Kidney (tissue), 14 donors: ENCODE results near the gene METRN. TPM values are rescaled to one million over a fixed set of nuclear protein-coding genes. Genes with fewer than 3 reads are reported as not detected.
A peak's percentile ranks its signal among the peaks of the same experiment; 100 is the strongest.
"Not testable (repeated sequence)": the region's sequence is repeated elsewhere in the genome, so short reads cannot be mapped to it uniquely, and the experiment has no call there.

ENCODE experiments used
- DNase-seq, 5 donors: peaks; one replicate each; pipeline ENCODE4 v3.0.0-alpha.2; 2013 to 2020
- FAIRE-seq: peaks from 2 replicates; lab custom pipeline; 2012; peaks lifted over from hg19 to GRCh38; lab: Jason Lieb, UNC
- H3K27ac ChIP-seq, 2 donors: one replicate each; pipeline ENCODE4 v1.7.0; 2013; ENCODE audit warnings: low read depth in 2 of 2, low read length in 2 of 2, inconsistent platforms in 1 of 2
- H3K27me3 ChIP-seq: one replicate; pipeline ENCODE4 v1.7.1; 2013; ENCODE audit warnings: low read length, inconsistent platforms; ENCODE audit not compliant: control insufficient read depth, insufficient read depth
- H3K36me3 ChIP-seq, 3 donors: one replicate each; pipeline versions ENCODE4 v1.7.0 to v1.7.1; 2013; ENCODE audit warnings: low read length in 3 of 3, control low read depth in 1 of 3, inconsistent platforms in 1 of 3; ENCODE audit not compliant: insufficient read depth in 3 of 3, control insufficient read depth in 2 of 3
- H3K4me1 ChIP-seq, 3 donors: one replicate each; pipeline versions ENCODE4 v1.7.0 to v1.7.1; 2013; ENCODE audit warnings: low read length in 3 of 3, inconsistent platforms in 1 of 3, low read depth in 1 of 3; ENCODE audit not compliant: control insufficient read depth in 2 of 3, insufficient read depth in 2 of 3
- H3K4me3 ChIP-seq, 3 donors: one replicate each; pipeline versions ENCODE4 v1.7.0 to v1.8.1; 2013; ENCODE audit warnings: low read length in 3 of 3, control low read depth in 1 of 3, inconsistent platforms in 1 of 3
- H3K9ac ChIP-seq, 3 donors: one replicate each; pipeline versions ENCODE4 v1.7.0 to v1.7.1; 2013; ENCODE audit warnings: low read length in 3 of 3, control low read depth in 1 of 3, inconsistent platforms in 1 of 3
- H3K9me3 ChIP-seq, 3 donors: one replicate each; pipeline versions ENCODE4 v1.7.0 to v1.7.1; 2013; ENCODE audit warnings: low read length in 3 of 3, control low read depth in 1 of 3, inconsistent platforms in 1 of 3; ENCODE audit not compliant: control insufficient read depth in 2 of 3, insufficient read depth in 1 of 3
- intact Hi-C: fragments of 100-400 bp; cut with DNase I; formaldehyde crosslinking; loops from one replicate; pipeline ENCODE4 v1.11.1; 2022
- polyA plus RNA-seq: library from polyadenylated mRNA; stranded (reverse); fragments of 350-450 nt; fragmentation: Illumina TruSeq; extraction: RNeasy Lipid Tissue Mini Kit (QIAGEN cat#74804); gene quantifications from one replicate; pipeline ENCODE4 v1.2.3, GENCODE V29; 2014; ENCODE audit warnings: low read depth, low replicate concordance; ENCODE audit not compliant: insufficient read depth
- total RNA-seq: library from RNA; stranded (reverse); fragmentation: NEBNext Ultra II Directional; extraction: Animal tissue kit (Norgen Biotek cat#: 25700); gene quantifications from one replicate; pipeline ENCODE4 v1.2.1, GENCODE V29; 2021
- TF ChIP-seq, protein P1 (sequence below): IDR thresholded peaks from 3 replicates; pipeline ENCODE4 v1.5.1; 2012; ENCODE audit warnings: mild to moderate bottlenecking, moderate library complexity, borderline replicate concordance; ENCODE audit not compliant: insufficient read depth; ENCODE audit errors: extremely low read depth
- donor health status: control.
- donor health status: control.
- donor health status: control.
- donor health status: control.
- donor health status: control.
- donor health status: DM: yes; HTN: yes; CAD: no.
- donor health status: Normal renal cell carcinoma (clear cell type).

The METRN gene
- total and polyA plus RNA-seq, 2 donors from 2014 or later = 34.9 to 114 TPM

DNA sequence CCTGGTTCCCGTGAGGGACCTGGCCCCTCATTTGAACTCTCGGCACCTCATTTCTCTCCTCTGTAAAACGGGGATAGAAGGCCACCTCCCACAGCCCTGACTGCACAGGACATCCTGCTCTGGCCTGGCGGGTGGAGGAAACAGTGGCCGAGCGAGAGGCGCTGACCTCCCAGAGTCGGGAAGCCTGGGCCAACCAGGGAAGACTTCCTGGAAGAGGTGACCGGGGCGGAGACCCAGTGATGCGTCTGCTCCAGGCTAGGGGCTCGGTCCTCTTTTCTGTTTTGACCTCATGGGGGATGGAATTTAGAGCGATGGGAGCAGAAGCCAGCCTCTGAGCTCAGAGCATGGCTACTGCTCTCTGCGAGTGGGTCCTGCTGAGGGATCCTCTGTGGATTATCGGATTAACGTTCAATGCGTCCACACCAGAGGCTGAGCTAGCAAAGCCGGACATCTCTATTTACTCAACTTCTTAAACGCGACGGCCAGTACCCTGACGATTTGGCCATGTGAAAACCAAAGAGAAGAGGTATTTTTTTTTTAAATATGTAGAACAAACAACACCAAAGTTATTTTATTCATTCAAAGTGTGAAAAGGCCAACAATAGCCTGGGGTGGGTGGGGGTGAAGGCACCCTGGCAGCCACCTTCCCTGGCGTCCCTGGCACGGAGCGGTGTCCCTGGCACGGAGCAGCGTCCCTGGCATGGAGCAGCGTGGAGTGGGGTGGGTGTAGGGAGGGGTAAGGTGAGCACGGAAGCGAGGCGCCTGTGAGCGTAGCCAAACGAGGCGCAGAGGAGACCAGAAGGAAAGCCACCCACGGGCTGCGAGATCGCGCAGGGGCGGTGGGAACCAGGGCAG is 36.5 kb downstream of the METRN start:
- no peaks in the 10 kb centered on the region for H3K27me3 ChIP-seq
- TF ChIP-seq, protein P1, sequence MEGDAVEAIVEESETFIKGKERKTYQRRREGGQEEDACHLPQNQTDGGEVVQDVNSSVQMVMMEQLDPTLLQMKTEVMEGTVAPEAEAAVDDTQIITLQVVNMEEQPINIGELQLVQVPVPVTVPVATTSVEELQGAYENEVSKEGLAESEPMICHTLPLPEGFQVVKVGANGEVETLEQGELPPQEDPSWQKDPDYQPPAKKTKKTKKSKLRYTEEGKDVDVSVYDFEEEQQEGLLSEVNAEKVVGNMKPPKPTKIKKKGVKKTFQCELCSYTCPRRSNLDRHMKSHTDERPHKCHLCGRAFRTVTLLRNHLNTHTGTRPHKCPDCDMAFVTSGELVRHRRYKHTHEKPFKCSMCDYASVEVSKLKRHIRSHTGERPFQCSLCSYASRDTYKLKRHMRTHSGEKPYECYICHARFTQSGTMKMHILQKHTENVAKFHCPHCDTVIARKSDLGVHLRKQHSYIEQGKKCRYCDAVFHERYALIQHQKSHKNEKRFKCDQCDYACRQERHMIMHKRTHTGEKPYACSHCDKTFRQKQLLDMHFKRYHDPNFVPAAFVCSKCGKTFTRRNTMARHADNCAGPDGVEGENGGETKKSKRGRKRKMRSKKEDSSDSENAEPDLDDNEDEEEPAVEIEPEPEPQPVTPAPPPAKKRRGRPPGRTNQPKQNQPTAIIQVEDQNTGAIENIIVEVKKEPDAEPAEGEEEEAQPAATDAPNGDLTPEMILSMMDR = no peak
- DNase-seq = peak in 1 of 5 donors; percentile 38
- no peak overlapping the region for H3K9ac ChIP-seq
- no peaks in the 10 kb centered on the region for H3K9me3 ChIP-seq
- intact Hi-C loops = no loop called here
- H3K4me1 ChIP-seq = no peaks in the 10 kb centered on the region
- no peak overlapping the region for H3K27ac ChIP-seq
- H3K4me3 ChIP-seq = no peak overlapping the region
- no peaks in the 10 kb centered on the region for H3K36me3 ChIP-seq
- FAIRE-seq = no peak

DNA sequence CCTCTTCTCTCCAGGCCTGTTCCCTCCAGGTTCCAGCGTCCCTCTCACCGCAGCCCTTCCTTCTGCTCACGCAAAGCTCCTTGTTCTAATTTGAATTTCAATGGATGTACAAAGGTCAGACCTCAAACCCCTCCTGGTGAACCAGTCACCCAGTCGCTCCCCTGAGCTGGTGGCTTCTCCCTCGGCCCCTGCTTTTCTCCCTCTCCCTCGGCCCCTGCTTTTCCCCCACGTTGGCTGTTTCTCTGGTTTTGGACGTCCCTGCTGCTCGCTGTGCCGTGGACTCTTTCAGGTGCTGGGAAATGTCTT is 37.0 kb downstream of the METRN start:
- TF ChIP-seq, protein P1 = no peak
- Histone ChIP-seq H3K9me3 (no peaks in the 10 kb centered on the region), H3K4me1 (no peaks in the 10 kb centered on the region), H3K27me3 (no peaks in the 10 kb centered on the region), H3K36me3 (no peaks in the 10 kb centered on the region), H3K4me3 (no peak overlapping the region), H3K27ac (no peak overlapping the region), H3K9ac (no peak overlapping the region)
- intact Hi-C loops = no loop called here
- FAIRE-seq (no peak), DNase-seq (no peak)

DNA sequence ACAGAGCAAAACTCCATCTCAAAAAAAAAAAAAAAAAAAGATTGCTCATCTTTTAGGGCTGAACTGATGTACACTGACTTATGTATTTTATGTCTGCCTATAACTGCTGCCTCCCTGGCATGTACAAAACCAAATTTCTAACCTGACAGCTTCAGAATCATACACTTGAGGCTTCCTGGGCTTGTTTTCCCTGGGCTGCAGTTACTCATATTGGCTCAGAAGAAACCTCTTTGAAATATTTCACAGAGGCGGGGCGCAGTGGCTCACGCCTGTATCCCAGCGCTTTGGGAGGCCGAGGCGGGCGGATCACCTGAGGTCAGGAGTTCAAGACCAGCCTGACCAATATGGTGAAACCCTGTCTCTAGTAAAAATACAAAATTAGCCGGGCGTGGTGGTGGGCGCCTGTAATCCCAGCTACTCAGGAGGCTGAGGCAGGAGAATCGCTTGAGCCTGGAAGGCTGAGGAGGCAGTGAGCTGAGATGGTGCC is 39.2 kb downstream of the METRN start:
- FAIRE-seq, intact Hi-C loops, H3K4me3 ChIP-seq, H3K36me3 ChIP-seq, H3K4me1 ChIP-seq, H3K27me3 ChIP-seq, H3K27ac ChIP-seq, H3K9ac ChIP-seq, H3K9me3 ChIP-seq, DNase-seq: not testable (repeated sequence)

DNA sequence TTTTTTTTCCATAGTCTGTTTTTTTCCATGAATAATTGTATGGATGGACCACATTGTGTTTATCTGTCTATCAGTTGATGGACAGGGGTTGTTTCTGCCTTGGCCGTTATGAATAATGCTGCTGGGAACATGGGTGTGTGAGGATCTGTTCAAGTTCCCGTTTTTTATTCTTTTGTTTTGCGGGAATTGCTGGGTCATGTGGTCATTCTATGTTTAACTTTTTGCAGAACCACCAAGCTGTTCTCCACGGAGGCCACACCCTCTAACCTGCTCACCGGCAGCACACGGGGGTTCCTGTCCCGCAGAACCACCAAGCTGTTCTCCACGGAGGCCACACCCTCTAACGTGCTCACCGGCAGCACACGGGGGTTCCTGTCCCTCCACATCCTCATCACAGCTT is 39.7 kb downstream of the METRN start:
- H3K36me3 ChIP-seq = no peaks in the 10 kb centered on the region
- H3K4me1 ChIP-seq = no peaks in the 10 kb centered on the region
- no peak for DNase-seq
- H3K9ac ChIP-seq = no peak overlapping the region
- no peak overlapping the region for H3K4me3 ChIP-seq
- TF ChIP-seq, protein P1 = no peak
- H3K27ac ChIP-seq = no peak overlapping the region
- H3K27me3 ChIP-seq = no peaks in the 10 kb centered on the region
- no peaks in the 10 kb centered on the region for H3K9me3 ChIP-seq
- no peak for FAIRE-seq
- intact Hi-C loops = no loop called here
